HG03097 (cell line): ENCODE measurements around the gene ELMOD1.

Experiments used
- ATAC-seq: cut with Tn5 transposase; IDR thresholded peaks from one replicate; pipeline ENCODE4 v1.9.1; 2021; ENCODE audit not compliant: unreplicated experiment, low FRiP score

The ELMOD1 gene

GRCh38 chr11:107711861-107712755 lies 121.2 kb downstream of the ELMOD1 start, which contains the start of gene SLN:
Gene SLN, minus strand, starts transcription at chr11:107712056.
- no peak for ATAC-seq

- no peak for ATAC-seq
Observed at GRCh38 chr11:107713009-107713408, 122.1 kb downstream of the ELMOD1 start.
